Activated T-cell treated with anti-CD3 and anti-CD28 coated beads for 24 hours (primary cell): ENCODE measurements around the gene AIF1L.

Experiments used
- DNase-seq: peaks from one replicate; pipeline ENCODE4 v3.0.0-alpha.2; 2020; ENCODE audit warnings: low read depth

The AIF1L gene

DNA sequence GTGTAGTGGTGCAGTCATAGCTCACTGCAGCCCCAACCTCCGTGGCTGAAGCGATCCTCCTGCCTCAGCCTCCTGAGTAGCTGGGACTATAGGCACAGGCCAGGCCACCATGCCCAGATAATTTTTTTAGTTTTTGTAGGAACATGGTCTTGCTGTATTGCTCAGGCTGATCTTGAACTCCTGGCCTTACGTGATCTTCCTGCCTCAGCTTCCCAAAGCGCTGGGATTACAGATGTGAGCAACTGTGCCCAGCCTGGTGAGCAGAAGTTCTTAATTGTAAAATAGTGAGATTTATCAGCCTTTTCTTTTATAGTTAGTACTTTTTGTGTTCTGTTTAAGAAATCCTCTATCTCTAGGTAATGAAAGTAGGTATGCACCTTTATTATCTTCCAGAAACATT is 71.6 kb downstream of the AIF1L start:
- no peak for DNase-seq

DNA sequence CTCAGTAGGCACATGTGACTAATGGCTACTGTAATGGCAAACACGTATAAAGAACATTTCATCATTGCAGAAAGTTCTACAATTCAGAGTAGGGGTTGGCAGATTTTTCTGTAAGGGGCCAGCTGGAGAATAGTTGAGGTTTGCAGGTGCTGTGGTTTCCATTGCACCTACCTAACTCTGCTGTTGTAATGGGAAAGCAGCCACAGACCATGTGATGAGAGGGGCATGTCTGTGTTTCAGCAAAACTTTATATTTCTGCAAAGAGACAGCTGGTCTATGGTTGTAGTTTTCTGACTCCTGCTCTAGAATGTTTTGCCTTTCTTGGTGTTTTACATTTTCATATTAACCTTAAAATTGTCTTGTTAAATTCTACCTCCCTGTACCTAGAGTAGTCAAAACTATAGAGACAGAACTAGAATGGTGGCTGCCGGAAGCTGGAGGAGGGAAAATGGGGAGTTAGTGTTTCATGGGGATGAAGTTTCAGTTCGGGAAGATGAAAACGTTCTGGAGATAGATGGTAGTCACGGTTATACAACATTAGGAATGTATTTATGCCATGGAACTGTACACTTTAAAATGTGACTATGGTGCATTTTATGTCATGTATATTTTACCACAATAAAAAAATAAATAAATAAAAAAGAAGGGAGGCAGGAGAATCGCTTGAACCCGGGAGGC is 73.4 kb downstream of the AIF1L start:
- no peak for DNase-seq
